NOMO-1 treated with DMSO at 0.1 percent for 48 hours (cell line): ENCODE results near the gene SUGP1.

Experiments
- DNase-seq: peaks from one replicate; lab custom pipeline; 2025; ENCODE audit not compliant: unreplicated experiment; lab: John Stamatoyannopoulos, UW

SUGP1 gene

GRCh38 chr19:19342086-19343015, 22.0 kb upstream of the SUGP1 start:
- peak; percentile 7 for DNase-seq

GRCh38 chr19:19341026-19341425, 20.7 kb upstream of the SUGP1 start:
- no peak for DNase-seq

DNA sequence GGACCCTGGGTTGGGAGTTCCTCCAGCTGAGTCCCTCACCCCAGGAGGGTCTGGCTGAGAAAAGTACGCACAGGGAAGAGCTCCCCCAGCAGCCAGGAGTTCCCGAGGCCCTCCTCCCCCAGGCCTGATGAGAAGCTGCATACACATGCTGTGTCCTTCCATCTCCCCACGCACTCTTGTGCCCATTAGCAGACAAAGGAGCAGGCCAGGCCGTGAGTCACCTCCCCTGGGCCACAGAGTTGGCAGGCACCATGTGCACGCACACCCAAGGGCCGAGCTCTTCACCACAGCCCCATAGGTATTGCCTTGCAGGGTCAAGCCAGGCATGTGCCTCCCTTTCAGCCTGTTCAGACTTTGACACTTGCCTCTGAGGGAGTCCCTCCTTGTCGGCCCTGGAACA, 17.8 kb upstream of the SUGP1 start:
- DNase-seq = no peak

DNA sequence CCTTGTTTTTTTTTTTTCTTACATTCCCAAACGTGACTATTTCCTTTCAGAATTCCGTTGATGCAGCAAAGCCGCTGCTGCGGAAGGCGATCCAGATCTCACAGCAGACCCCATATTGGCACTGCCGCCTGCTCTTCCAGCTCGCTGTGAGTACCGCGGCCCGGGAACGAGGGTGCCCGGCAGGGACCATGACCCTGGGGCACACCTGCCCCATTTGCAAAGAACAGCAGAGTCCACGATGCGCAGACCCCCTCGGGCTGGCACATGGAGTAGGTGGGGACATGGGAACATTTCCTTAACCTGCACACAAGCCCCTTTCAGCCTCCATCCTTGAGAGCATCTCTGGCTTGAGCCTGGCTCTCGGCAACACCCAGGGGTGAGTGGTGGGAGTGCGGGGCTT, 16.8 kb upstream of the SUGP1 start:
- DNase-seq = no peak

GRCh38 chr19:19336597-19336996, 16.3 kb upstream of the SUGP1 start:
- no peak for DNase-seq

DNA sequence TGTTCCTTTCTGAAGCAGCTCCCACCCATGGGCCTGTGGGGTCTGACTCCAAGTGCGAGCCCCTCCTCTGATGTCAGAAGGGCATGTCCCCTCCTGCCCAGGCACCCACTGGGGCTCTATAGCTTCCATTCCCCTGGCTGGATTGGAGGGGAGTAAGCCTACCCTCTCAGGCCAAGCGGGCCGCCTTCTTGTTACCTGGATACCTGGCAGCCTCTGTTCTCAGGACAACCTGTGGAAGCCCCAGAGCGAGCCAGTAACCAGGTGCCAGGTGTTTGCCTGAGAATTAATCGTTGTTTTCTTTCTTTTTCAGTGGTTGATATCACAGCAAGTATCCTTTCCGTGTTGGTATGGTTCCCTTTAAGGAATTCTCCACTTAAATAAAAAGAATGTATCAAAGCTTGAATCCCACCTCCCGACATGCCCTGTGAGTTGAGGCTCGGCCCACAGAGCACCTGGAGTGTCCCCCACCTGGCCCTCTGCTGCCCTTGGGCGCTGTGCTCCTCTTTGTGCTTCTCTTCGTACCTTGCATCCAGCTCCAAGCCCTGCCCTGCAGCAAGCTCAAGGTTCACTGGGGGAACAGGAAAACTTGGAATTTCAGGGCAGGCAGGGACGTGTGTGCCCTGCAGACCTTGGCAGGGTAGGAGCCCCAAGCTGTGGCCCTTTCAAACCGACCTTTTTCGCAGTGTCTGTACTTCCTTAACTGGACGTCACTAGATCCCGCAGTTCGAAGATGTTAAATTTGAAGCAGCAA, 15.3 kb upstream of the SUGP1 start:
- no peak for DNase-seq

DNA sequence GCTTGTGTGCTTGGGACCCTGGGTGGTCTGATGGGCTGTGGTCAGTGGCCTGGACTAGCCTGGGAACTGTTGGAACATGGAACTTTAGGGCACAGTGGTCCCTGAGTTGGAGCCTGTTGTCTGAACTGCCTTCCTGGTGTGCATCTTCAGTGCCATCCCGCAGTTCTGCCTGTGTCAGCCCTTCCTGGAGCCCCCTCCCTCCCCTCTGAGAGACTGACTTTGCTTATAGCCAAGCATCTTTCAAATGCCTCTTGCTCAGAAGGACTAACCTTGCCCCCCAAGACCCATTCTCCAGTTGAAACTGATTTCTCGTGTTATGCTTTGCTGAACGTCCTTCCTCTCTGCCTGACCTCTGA, 14.7 kb upstream of the SUGP1 start:
- no peak for DNase-seq

DNA sequence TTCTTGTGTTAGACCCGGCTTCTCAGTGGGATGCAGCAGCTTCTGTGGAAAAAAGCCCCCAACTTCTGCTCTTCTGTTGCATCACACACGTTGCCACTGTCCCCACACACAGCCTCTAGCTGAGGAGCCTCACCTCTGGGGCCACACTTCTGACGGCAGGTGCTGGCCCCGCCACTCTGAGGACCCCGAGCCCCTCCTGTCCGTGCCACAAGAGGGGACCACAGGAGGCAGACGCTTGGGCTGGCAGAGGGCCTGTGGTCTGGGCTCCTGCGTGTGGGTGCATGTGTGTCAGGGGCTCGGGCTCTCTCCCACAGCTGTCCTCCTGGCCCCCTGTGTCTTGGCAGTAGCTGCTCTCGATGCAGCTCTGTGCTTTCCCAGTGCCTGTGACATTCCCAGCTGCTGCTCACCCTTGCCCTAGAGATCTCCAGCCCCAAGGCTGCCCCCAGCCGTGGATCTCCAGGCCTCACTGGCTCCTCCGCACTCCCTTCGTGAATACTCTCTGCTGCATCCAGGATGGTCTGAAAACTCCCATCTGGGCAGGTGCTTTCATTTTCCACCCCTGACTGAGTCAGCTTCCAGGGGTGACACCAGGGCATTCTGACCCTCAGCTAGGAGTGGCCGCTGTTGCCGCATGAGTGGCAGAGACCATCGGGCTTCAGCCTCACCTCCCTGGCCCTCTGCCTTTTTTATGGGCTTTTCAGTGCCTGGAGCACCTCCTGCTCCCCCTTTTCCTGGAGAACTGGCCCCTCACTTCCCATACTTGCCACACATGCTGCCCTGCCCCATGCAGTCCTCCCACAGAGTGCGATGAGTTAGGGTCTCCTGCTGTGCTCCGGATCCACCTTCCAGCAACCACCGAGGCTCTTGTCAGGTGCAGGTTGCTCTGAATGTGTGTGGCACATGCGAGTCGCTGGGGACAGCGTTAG, 14.0 kb upstream of the SUGP1 start:
- DNase-seq = no peak

DNA sequence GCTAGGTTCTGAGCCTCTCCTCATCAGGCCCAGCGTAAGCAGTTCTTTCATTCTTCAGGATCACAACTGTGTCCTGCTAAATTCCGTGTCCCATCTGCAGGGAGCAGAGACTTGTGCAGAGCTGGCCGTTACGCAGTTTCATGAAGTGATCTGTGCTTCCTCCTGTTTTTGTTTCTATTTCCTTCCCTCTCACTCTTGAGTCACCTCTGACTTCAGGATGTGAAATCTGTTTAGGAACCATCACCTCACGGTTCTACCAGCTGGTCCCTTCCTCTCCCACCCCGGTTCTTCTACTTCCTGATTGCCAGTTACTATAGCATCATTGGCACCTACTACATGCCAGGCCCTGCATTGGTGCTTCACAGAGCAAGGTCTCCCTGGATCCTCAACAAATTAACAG, 8.8 kb upstream of the SUGP1 start:
- peak; percentile 73 for DNase-seq

DNA sequence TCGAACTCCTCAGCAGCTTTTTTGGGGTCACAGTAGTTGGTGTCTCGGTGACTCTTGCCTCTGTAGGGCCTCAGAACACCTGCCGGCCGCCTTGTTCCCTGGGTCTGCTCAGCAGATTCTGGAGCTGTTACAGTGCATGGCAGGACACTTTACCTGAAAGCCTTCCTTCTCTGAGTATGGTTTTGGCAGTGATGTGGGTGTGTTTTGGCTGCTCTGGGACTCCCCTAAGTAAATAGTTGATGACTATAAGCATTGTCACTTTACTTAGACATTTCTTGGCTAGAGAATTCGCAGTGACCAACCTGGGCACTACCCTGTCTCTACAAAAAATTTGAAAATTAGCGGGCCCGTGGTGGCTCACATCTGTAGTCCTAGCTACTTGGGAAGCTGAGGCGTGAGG, 7.4 kb upstream of the SUGP1 start:
- DNase-seq = no peak

GRCh38 chr19:19324059-19324770, 3.9 kb upstream of the SUGP1 start:
- DNase-seq = no peak

- DNase-seq = peak; percentile 8
These were observed 850 bp upstream of the SUGP1 start for GRCh38 chr19:19321141-19321577.

DNA sequence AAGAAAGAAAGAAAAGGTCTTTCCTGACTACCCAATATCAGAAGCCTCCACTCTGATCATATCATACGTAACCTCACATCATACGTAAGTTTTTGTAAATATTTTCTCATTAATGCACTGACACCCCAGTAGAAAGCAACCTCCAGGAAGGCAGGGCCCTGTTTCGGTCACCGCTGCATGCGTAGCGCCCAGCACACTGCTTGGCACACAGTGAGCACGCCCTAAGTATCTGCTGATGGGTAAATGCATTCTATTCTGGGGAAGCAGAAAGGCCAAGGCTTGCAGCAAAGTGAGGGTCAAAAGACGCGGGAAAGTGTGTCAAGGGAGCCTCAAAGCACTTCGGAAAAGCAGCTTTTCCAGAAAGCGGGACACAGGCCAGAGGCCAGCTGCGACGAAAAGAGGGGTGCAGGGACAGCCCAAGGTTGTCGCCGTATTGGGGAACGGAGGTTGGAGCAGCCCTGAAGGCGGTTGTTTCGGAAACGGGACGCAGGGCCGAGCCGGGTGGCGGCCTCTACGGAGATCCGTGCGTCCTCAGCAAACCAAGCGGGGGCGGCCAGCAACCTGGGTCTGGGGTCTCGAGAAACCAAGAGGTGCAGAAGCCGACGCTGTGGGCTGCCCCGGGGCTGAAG, 463 bp downstream of the SUGP1 start:
- DNase-seq = no peak

GRCh38 chr19:19316082-19316481, 4.2 kb downstream of the SUGP1 start:
- no peak for DNase-seq

DNA sequence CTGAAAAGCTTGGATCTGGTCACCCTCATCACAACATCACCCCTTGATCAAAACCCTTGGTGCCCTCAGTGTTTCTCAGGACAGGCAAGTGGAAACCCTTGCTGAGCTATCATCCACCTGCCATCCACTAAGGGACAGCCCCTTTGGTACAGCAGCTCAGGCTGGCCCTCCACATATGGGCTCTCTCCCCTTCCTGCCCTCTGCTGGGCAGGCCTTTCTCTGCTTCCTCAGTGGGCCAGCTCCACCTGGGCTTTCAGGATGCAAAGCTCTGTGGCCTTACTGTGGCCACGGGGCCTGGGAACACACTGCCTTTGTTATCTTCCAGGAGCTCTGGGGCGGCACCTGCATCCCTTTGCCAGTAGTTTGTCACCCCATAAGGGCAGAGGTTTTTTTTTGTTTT, 4.9 kb downstream of the SUGP1 start:
- DNase-seq = no peak

DNA sequence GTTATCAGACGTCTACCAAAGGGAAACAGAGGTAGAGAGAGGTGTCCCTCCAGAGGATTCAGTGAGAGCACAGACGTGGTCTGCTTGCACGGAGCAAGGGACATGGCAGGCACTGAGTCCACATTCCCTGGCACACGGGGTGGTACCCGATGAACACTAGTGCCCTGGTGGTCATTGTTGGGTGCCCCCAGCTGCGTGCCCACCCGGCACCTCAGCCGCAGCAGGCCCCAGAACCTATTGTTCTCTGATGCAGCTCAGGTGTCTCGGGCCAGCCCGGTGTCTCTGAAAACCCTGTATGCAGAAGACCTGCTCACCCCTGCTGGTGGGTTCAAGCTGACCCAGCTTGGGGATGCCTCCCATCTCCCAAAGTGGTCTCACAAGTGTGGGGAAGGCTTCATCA, 11.9 kb downstream of the SUGP1 start:
- no peak for DNase-seq

DNA sequence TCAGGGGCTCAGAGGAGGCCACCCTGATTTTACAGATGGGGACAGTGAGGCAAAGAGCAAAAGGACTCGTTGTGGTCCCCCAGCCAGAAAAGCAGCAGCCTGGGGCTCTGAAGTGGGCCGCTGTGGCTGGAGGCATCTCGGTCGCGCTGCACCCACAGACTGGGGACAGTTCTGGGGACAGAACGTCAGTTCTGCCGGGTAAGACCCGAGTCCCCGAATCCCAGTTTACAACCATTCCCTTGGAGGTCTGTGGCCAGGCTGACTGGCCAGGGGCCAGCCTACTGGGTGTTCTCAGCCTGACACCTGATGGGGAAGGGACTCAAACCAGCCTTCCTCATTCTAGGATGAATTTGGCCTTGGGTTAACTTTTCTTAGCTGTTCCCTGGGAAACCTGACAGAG, 14.1 kb downstream of the SUGP1 start:
- no peak for DNase-seq

GRCh38 chr19:19305696-19306095, 14.6 kb downstream of the SUGP1 start:
- no peak for DNase-seq

DNA sequence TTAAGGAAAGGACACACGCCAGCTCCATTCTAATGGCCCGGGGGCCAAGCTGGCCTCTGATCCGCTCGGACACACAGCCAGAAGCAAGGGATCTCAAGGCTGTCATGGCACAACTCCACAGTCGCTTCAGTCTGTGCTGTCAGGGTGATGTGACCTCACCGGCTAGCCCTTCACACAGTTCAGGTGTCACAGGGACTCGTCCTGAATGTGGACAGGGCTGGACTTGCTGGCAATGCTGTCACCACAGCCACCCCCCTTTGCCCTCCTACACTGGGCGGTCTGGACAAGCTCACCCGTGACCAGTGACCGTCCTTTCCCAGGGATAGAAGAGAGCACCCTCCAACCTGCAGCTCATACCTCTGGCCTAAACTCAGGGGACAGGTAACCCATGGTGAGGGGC, 15.2 kb downstream of the SUGP1 start:
- DNase-seq = no peak
